Measurements from ENCODE around the gene HOXB8.

Gene HOXB8

GRCh38 chr17:48630009-48630924 is 15.2 kb upstream of the HOXB8 start:
- no peak for TF ChIP-seq CTCF (conservative IDR thresholded peaks at IDR 0.05; ENCODE audit: low read depth, low read length)
- no peak for DNase-seq (ENCODE audit: low read depth)
- H3K4me3 ChIP-seq (ENCODE audit: low read length): no peak overlapping the region

- no peak for TF ChIP-seq CTCF (conservative IDR thresholded peaks at IDR 0.05; ENCODE audit: low read depth, low read length)
- H3K4me3 ChIP-seq (ENCODE audit: low read length): no peak overlapping the region
- no peak for DNase-seq (ENCODE audit: low read depth)
Observed at GRCh38 chr17:48629411-48629759, 14.3 kb upstream of the HOXB8 start.

- TF ChIP-seq CTCF (conservative IDR thresholded peaks at IDR 0.05; ENCODE audit: low read depth, low read length): no peak
- H3K4me3 ChIP-seq (ENCODE audit: low read length): no peak overlapping the region
Observed at GRCh38 chr17:48628649-48629410, 13.7 kb upstream of the HOXB8 start.

GRCh38 chr17:48627623-48628521 is 12.8 kb upstream of the HOXB8 start:
- TF ChIP-seq CTCF (conservative IDR thresholded peaks at IDR 0.05; ENCODE audit: low read depth, low read length): no peak
- DNase-seq (ENCODE audit: low read depth): no peak
- no peak overlapping the region for H3K4me3 ChIP-seq (ENCODE audit: low read length)

More at GRCh38 chr17:48628649-48629410, 13.7 kb upstream of the HOXB8 start:
- no peak for DNase-seq (ENCODE audit: low read depth)

- DNase-seq (ENCODE audit: low read depth): no peak
- H3K4me3 ChIP-seq (ENCODE audit: low read length): no peak overlapping the region
- TF ChIP-seq CTCF (conservative IDR thresholded peaks at IDR 0.05; ENCODE audit: low read depth, low read length): no peak
Observed at GRCh38 chr17:48627118-48627597, 12.1 kb upstream of the HOXB8 start.

- no peak within 1 kb of the TSS for H3K4me3 ChIP-seq (ENCODE audit: low read length)
- DNase-seq (ENCODE audit: low read depth): no peak
- TF ChIP-seq CTCF (conservative IDR thresholded peaks at IDR 0.05; ENCODE audit: low read depth, low read length): no peak
Observed at GRCh38 chr17:48626245-48627117, 11.4 kb upstream of the HOXB8 start, which contains the start of gene HOXB9. Gene HOXB9 (minus strand): TSS chr17:48626358. CDS start chr17:48626269, 89 bp downstream.

All from retinal pigment epithelial cell (primary cell).